ENCODE results near the gene ZNF821. TPM values are rescaled to one million over a fixed set of nuclear protein-coding genes. Genes with fewer than 3 reads are reported as not detected.
"Not testable (repeated sequence)": the region's sequence is repeated elsewhere in the genome, so short reads cannot be mapped to it uniquely, and the experiment has no call there.

Gene ZNF821
- total and polyA plus RNA-seq, 2 of the 8 experiments (the other 6 are each of a cell fraction or from before 2014, with no cell fraction given) = 9.5 to 14.1 TPM

GRCh38 chr16:71905765-71906164 lies 21.8 kb upstream of the ZNF821 start:
- ChIA-PET POLR2A (ENCODE audit: partially characterized antibody) (interaction anchor here (1.1 to 1.2 kb wide), 3 partner anchors 10 to 24 kb away, joined by 3 read pairs; partner anchors contain the start of gene IST1), CTCF (ENCODE audit: partially characterized antibody) (interaction anchor here (0.8 to 2.7 kb wide), 4 partner anchors 16 to 32 kb away, joined by 3 to 7 read pairs (median 4); no protein-coding TSS in a partner anchor)
- not testable (repeated sequence) for DNase-seq (ENCODE audit: low read depth in 1 of 2, low spot score in 2 of 2); H3K27me3 ChIP-seq (replicated peaks in 1 of 4; ENCODE audit: control insufficient read depth in 3 of 4, extremely low read depth in 1 of 4, insufficient read depth in 3 of 4, low read length in 3 of 4); H3K56ac ChIP-seq (replicated peaks; ENCODE audit: insufficient read length, low read depth, low read length); H2AK5ac ChIP-seq (ENCODE audit: low read depth, low read length); H2AFZ ChIP-seq (ENCODE audit: low read length); H3K4me2 ChIP-seq (ENCODE audit: insufficient read depth in 1 of 2, low read depth in 2 of 2, low read length in 2 of 2); H3K4me3 ChIP-seq (ENCODE audit: extremely low read depth in 1 of 4, insufficient read depth in 2 of 4, low read depth in 3 of 4, low read length in 4 of 4); H3K14ac ChIP-seq (ENCODE audit: insufficient read length); H4K91ac ChIP-seq (replicated peaks; ENCODE audit: insufficient read length, low read length); H2BK15ac ChIP-seq (ENCODE audit: low read length); H3K18ac ChIP-seq (ENCODE audit: extremely low read depth, low read length); H3K27ac ChIP-seq (ENCODE audit: low read depth, low read length); H3K4ac ChIP-seq (replicated peaks; ENCODE audit: insufficient read length, low read depth, low read length); H2BK5ac ChIP-seq (ENCODE audit: low read depth, low read length); H3K23ac ChIP-seq (ENCODE audit: insufficient read length); H4K8ac ChIP-seq (ENCODE audit: extremely low read depth, insufficient read depth, low read length); FAIRE-seq; H3K23me2 ChIP-seq (ENCODE audit: low read depth, low read length); H3K9me3 ChIP-seq (ENCODE audit: insufficient read depth in 2 of 2, low read depth in 1 of 2, low read length in 1 of 2); H3K4me1 ChIP-seq (replicated peaks in 1 of 4; ENCODE audit: control insufficient read depth in 3 of 4, insufficient read depth in 4 of 4, low read length in 3 of 4); H3K79me1 ChIP-seq (ENCODE audit: low read depth, low read length); H4K5ac ChIP-seq (ENCODE audit: insufficient read length, low read depth, low read length); H3K9ac ChIP-seq (replicated peaks in 1 of 4; ENCODE audit: extremely low read depth in 1 of 4, low read depth in 3 of 4, low read length in 3 of 4); H2BK20ac ChIP-seq (ENCODE audit: low read length); H2BK120ac ChIP-seq (replicated peaks; ENCODE audit: low read depth, low read length); H2BK12ac ChIP-seq (ENCODE audit: low read depth, low read length)
- 99% methylated on average over 6 of the region's 6 CpGs; no CpG with 5 or more reads in 1 of the 2 experiments for WGBS, 2 experiments (ENCODE audit: extremely low coverage in 1 of 2, insufficient coverage in 1 of 2, insufficient read length in 1 of 2, insufficient replicate concordance in 2 of 2, low coverage in 1 of 2, low lambda C conversion rate in 2 of 2, missing lambda C conversion rate in 1 of 2)
- peaks cover 68 to 100% of the 10 kb centered on the region in 2 experiments for H3K79me2 ChIP-seq (ENCODE audit: control insufficient read depth in 1 of 2, insufficient read depth in 2 of 2, low read length in 2 of 2)
- H3K36me3 ChIP-seq (ENCODE audit: control insufficient read depth in 2 of 4, insufficient read depth in 4 of 4, low read length in 3 of 4) = peaks cover 0 to 17% (median 0%) of the 10 kb centered on the region in 4 experiments; a peak in 2 of 8 replicates
- H4K20me1 ChIP-seq (replicated peaks in 1 of 2; ENCODE audit: control insufficient read depth in 1 of 2, insufficient read depth in 2 of 2, low read length in 2 of 2) = peaks cover 37% of the 10 kb centered on the region in 2 experiments
